ENCODE measurements around the gene C10orf105. TPM values are rescaled to one million over a fixed set of nuclear protein-coding genes. Genes with fewer than 3 reads are reported as not detected.

C10orf105 gene
- total RNA-seq, 3 donors from 2014 or later (not counting 1 experiment from before 2014, with no cell fraction given): 0.14 to 0.52 (median 0.40) TPM

- H3K9me3 Mint-ChIP-seq: no peaks in the 10 kb centered on the region
- H3K36me3 Mint-ChIP-seq: no peaks in the 10 kb centered on the region
- peak overlapping the region; percentile 38 for H3K27ac ChIP-seq (ENCODE audit: low read length)
- H3K36me3 ChIP-seq (ENCODE audit: control insufficient read depth, insufficient read depth, low read length): no peaks in the 10 kb centered on the region
- no peaks in the 10 kb centered on the region for H3K27me3 Mint-ChIP-seq (ENCODE audit: low read depth in 2 of 2)
- 52% methylated on average over 3 of the region's 5 CpGs for WGBS (ENCODE audit: insufficient coverage)
- DNase-seq: no peak
- H3K9me3 ChIP-seq (ENCODE audit: control insufficient read depth, insufficient read depth, low read length): peaks cover 16% of the 10 kb centered on the region
- H3K4me3 Mint-ChIP-seq: no peak overlapping the region
- intact Hi-C loops (cut with micrococcal nuclease): no loop called here
- no peak overlapping the region for H3K4me3 ChIP-seq (ENCODE audit: low read length)
- H3K27me3 ChIP-seq (ENCODE audit: control insufficient read depth, insufficient read depth, low read length): no peaks in the 10 kb centered on the region
- no peak for TF ChIP-seq CTCF (IDR thresholded peaks at IDR 0.05)
- H3K4me1 ChIP-seq (ENCODE audit: control insufficient read depth, insufficient read depth, low read length): peaks cover 49% of the 10 kb centered on the region
- ATAC-seq: no peak
- H3K27ac Mint-ChIP-seq: peak overlapping the region in 1 of 2 donors; percentile 86
- peaks cover 32 to 51% of the 10 kb centered on the region in 2 donors for H3K4me1 Mint-ChIP-seq
Measured at GRCh38 chr10:71693377-71693776, 26.2 kb downstream of the C10orf105 start.

DNA sequence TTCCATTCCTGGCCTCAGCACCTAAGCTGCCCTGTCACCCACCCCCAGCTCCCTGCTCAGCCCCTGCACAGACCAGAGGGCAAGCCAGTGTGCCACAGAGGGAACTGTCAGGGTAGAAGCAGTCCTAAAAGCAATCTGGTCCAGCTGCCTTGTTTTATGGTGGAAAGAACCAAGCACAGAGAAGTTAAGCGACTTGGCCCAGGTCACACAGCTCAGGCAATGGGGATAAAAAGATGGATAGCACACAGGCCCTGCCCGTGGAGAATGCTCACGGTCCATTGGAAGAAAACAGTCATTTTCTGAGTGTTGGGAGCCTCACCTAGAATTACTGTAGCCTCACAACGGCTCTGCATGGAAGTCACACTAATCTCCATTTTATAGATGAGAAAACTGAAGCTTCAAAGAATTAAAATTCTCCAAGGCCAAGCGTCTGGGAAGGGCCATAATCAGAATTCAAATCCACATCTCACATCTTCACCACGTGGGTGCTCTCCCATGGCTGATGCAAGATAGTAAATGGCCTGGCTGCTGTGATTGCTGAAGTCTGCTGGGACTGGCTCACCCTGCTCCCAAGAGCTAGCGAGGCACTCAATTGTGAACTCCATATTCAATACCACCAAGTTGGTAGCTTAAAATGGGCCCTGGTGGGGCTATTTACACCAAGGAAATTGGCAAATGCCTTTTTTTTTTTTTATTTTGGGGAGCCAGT lies 26.8 kb downstream of the C10orf105 start:
- H3K9me3 Mint-ChIP-seq: peaks cover 3% of the 10 kb centered on the region in 2 donors
- H3K9me3 ChIP-seq (ENCODE audit: control insufficient read depth, insufficient read depth, low read length): peaks cover 21% of the 10 kb centered on the region
- no peaks in the 10 kb centered on the region for H3K36me3 Mint-ChIP-seq
- no peak overlapping the region for H3K4me3 Mint-ChIP-seq
- no peaks in the 10 kb centered on the region for H3K36me3 ChIP-seq (ENCODE audit: control insufficient read depth, insufficient read depth, low read length)
- H3K27ac ChIP-seq (ENCODE audit: low read length): no peak overlapping the region
- intact Hi-C loops (cut with micrococcal nuclease): no loop called here
- 80% methylated on average over 7 of the region's 7 CpGs for WGBS (ENCODE audit: insufficient coverage)
- DNase-seq: no peak
- H3K27ac Mint-ChIP-seq: no peak overlapping the region
- no peak for ATAC-seq
- H3K4me1 ChIP-seq (ENCODE audit: control insufficient read depth, insufficient read depth, low read length): peaks cover 43% of the 10 kb centered on the region
- TF ChIP-seq CTCF (IDR thresholded peaks at IDR 0.05): no peak
- no peaks in the 10 kb centered on the region for H3K27me3 ChIP-seq (ENCODE audit: control insufficient read depth, insufficient read depth, low read length)
- no peak overlapping the region for H3K4me3 ChIP-seq (ENCODE audit: low read length)
- no peaks in the 10 kb centered on the region for H3K27me3 Mint-ChIP-seq (ENCODE audit: low read depth in 2 of 2)
- peaks cover 26 to 50% of the 10 kb centered on the region in 2 donors for H3K4me1 Mint-ChIP-seq

GRCh38 chr10:71691405-71691804 lies 28.2 kb downstream of the C10orf105 start:
- Mint-ChIP-seq H3K4me3 (no peak overlapping the region), H3K27me3 (ENCODE audit: low read depth in 2 of 2) (no peaks in the 10 kb centered on the region), H3K36me3 (no peaks in the 10 kb centered on the region), H3K9me3 (peaks cover 3% of the 10 kb centered on the region in 2 donors), H3K4me1 (peaks cover 12 to 40% of the 10 kb centered on the region in 2 donors), H3K27ac (peak overlapping the region in 1 of 2 donors; percentile 3)
- Histone ChIP-seq H3K27ac (ENCODE audit: low read length) (no peak overlapping the region), H3K27me3 (ENCODE audit: control insufficient read depth, insufficient read depth, low read length) (no peaks in the 10 kb centered on the region), H3K4me1 (ENCODE audit: control insufficient read depth, insufficient read depth, low read length) (peaks cover 29% of the 10 kb centered on the region), H3K4me3 (ENCODE audit: low read length) (no peak overlapping the region), H3K36me3 (ENCODE audit: control insufficient read depth, insufficient read depth, low read length) (no peaks in the 10 kb centered on the region), H3K9me3 (ENCODE audit: control insufficient read depth, insufficient read depth, low read length) (peaks cover 22% of the 10 kb centered on the region)
- intact Hi-C loops (cut with micrococcal nuclease): no loop called here
- DNase-seq (no peak), ATAC-seq (no peak)
- WGBS (ENCODE audit: insufficient coverage): 89% methylated on average over 2 of the region's 2 CpGs
- no peak for TF ChIP-seq CTCF (IDR thresholded peaks at IDR 0.05)

Measured in natural killer cell (primary cell).